Panc1 (cell line): ENCODE measurements around the gene IFIT3.

Experiments
- CTCF ChIP-seq: fragments of 450-650 bp; IDR thresholded peaks from 2 replicates; pipeline ENCODE4 v1.5.1; 2017; ENCODE audit warnings: mild to moderate bottlenecking
- POLR2AphosphoS5 ChIP-seq: IDR thresholded peaks from 2 replicates; pipeline ENCODE4 v1.6.1; 2012; ENCODE audit warnings: mild to moderate bottlenecking, low read depth, low read length, moderate library complexity
- REST ChIP-seq, 2 experiments: IDR thresholded peaks; 2 replicates each; pipeline ENCODE4 v1.6.1; 2011 to 2012; ENCODE audit warnings: low read depth in 2 of 2, control low read depth in 1 of 2, low read length in 1 of 2, mild to moderate bottlenecking in 1 of 2, moderate library complexity in 1 of 2; ENCODE audit not compliant: insufficient read depth in 1 of 2
- SIN3A ChIP-seq: IDR thresholded peaks from 2 replicates; pipeline ENCODE4 v1.6.1; 2012; ENCODE audit warnings: low read depth, mild to moderate bottlenecking, low read length, moderate library complexity, borderline replicate concordance; ENCODE audit not compliant: insufficient read depth

- TF ChIP-seq CTCF (no peak), POLR2AphosphoS5 (no peak), SIN3A (no peak), REST (IDR thresholded peaks at IDR 0.05; ENCODE audit: insufficient read depth in 1 of 2, low read depth in 2 of 2, low read length in 1 of 2) (no peak)
These were observed 22.9 kb upstream of the IFIT3 start for GRCh38 chr10:89304925-89305324.
